Measurements from ENCODE around the gene PGBD1.
A peak's percentile ranks its signal among the peaks of the same experiment; 100 is the strongest.
"Not testable (repeated sequence)": the region's sequence is repeated elsewhere in the genome, so short reads cannot be mapped to it uniquely, and the experiment has no call there.

The PGBD1 gene

GRCh38 chr6:28295326-28295725 is 14.0 kb downstream of the PGBD1 start:
- no peak for TF ChIP-seq CTCF (IDR thresholded peaks at IDR 0.05; ENCODE audit: insufficient read depth, low read depth, low read length, missing control alignments)
- H3K4me3 ChIP-seq (ENCODE audit: low read length), result no peak overlapping the region
- no peak for DNase-seq (ENCODE audit: low read depth)

- TF ChIP-seq CTCF (IDR thresholded peaks at IDR 0.05; ENCODE audit: insufficient read depth, low read depth, low read length, missing control alignments), result no peak
- H3K4me3 ChIP-seq (ENCODE audit: low read length), result no peak overlapping the region
- DNase-seq (ENCODE audit: low read depth), result no peak
Measured at GRCh38 chr6:28296520-28297060, 15.2 kb downstream of the PGBD1 start.

GRCh38 chr6:28303570-28303969 is 22.2 kb downstream of the PGBD1 start:
- no peak overlapping the region for H3K4me3 ChIP-seq (ENCODE audit: low read length)
- no peak for TF ChIP-seq CTCF (IDR thresholded peaks at IDR 0.05; ENCODE audit: insufficient read depth, low read depth, low read length, missing control alignments)
- DNase-seq (ENCODE audit: low read depth), result no peak

GRCh38 chr6:28306363-28306762 is 25.0 kb downstream of the PGBD1 start:
- DNase-seq (ENCODE audit: low read depth); H3K4me3 ChIP-seq (ENCODE audit: low read length): not testable (repeated sequence)

- no peak overlapping the region for H3K4me3 ChIP-seq (ENCODE audit: low read length)
- peak; percentile 64 for DNase-seq (ENCODE audit: low read depth)
- no peak for TF ChIP-seq CTCF (IDR thresholded peaks at IDR 0.05; ENCODE audit: insufficient read depth, low read depth, low read length, missing control alignments)
Measured at GRCh38 chr6:28311139-28311823, 29.9 kb downstream of the PGBD1 start.

- no peak for TF ChIP-seq CTCF (IDR thresholded peaks at IDR 0.05; ENCODE audit: insufficient read depth, low read depth, low read length, missing control alignments)
- H3K4me3 ChIP-seq (ENCODE audit: low read length), result no peak overlapping the region
- DNase-seq (ENCODE audit: low read depth), result no peak
Measured at GRCh38 chr6:28312939-28313338, 31.6 kb downstream of the PGBD1 start.

GRCh38 chr6:28315628-28316027 is 34.3 kb downstream of the PGBD1 start:
- DNase-seq (ENCODE audit: low read depth), result no peak
- H3K4me3 ChIP-seq (ENCODE audit: low read length), result no peak overlapping the region
- TF ChIP-seq CTCF (IDR thresholded peaks at IDR 0.05; ENCODE audit: insufficient read depth, low read depth, low read length, missing control alignments), result no peak

- DNase-seq (ENCODE audit: low read depth); H3K4me3 ChIP-seq (ENCODE audit: low read length): not testable (repeated sequence)
Measured at GRCh38 chr6:28317866-28318265, 36.5 kb downstream of the PGBD1 start.
